Thyroid gland (tissue), 4 donors: Measurements from ENCODE around the gene VAMP2.

Experiments used
- CTCF ChIP-seq, 6 experiments: fragments of 200-600 bp in 3 of 6; fragments of 450-650 bp in 3 of 6; sonication (generic) in 3 of 6; IDR thresholded peaks; one replicate each; pipeline ENCODE4 v1.5.1; 2016 to 2019; ENCODE audit warnings: antibody characterized with exemption in 6 of 6, mild to moderate bottlenecking in 2 of 6, inconsistent platforms in 1 of 6, moderate library complexity in 1 of 6
- POLR2A ChIP-seq, 2 donors: fragments of 450-650 bp; IDR thresholded peaks; one replicate each; pipeline ENCODE4 v1.6.1; 2017; ENCODE audit warnings: antibody characterized with exemption in 2 of 2, mild to moderate bottlenecking in 2 of 2, moderate library complexity in 1 of 2

GRCh38 chr17:8206536-8206935 is 43.8 kb upstream of the VAMP2 start:
- TF ChIP-seq CTCF (IDR thresholded peaks at IDR 0.05) = no peak
- no peak for TF ChIP-seq POLR2A (IDR thresholded peaks at IDR 0.05)
